ENCODE data around the gene CD86. TPM values are rescaled to one million over a fixed set of nuclear protein-coding genes. Genes with fewer than 3 reads are reported as not detected.

CD86 gene
- total RNA-seq, 4 donors from 2014 or later: 1.4 to 4.6 (median 2.2) TPM; not detected in 1

GRCh38 chr3:122080207-122080587 lies 25.0 kb downstream of the CD86 start:
- intact Hi-C loops (cut with DNase I; ENCODE audit: low total_unique reads): no loop called here
- H3K4me1 ChIP-seq: peaks cover 0 to 7% (median 2%) of the 10 kb centered on the region in 4 donors
- in situ Hi-C loops (cut with MboI; ENCODE audit: low pct_ligation_motif_present in 1 of 4, low pct_unique_long_range_greater_than_20kb in 1 of 4, low sequenced_read_pairs in 3 of 4): no loop called here
- DNase-seq: no peak
- H3K27ac ChIP-seq: no peak overlapping the region
- no peaks in the 10 kb centered on the region for H3K9me3 ChIP-seq
- 77 to 97% methylated on average over 6 to 9 of the region's 9 CpGs for WGBS, 2 donors (ENCODE audit: low coverage in 1 of 2)
- TF ChIP-seq POLR2AphosphoS5 (IDR thresholded peaks at IDR 0.05): no peak
- no peak for TF ChIP-seq CTCF (IDR thresholded peaks at IDR 0.05)
- TF ChIP-seq EP300 (IDR thresholded peaks at IDR 0.05; ENCODE audit: low read depth): no peak
- no peak for TF ChIP-seq POLR2A (IDR thresholded peaks at IDR 0.05)
- H3K4me3 ChIP-seq: no peak overlapping the region
- no peaks in the 10 kb centered on the region for H3K27me3 ChIP-seq
- H3K36me3 ChIP-seq: no peaks in the 10 kb centered on the region

- no peaks in the 10 kb centered on the region for H3K27me3 ChIP-seq
- H3K27ac ChIP-seq: no peak overlapping the region
- H3K4me3 ChIP-seq: no peak overlapping the region
- WGBS, 2 donors (ENCODE audit: low coverage in 1 of 2): 54 to 68% methylated on average over 6 to 7 of the region's 7 CpGs
- TF ChIP-seq POLR2AphosphoS5 (IDR thresholded peaks at IDR 0.05) (no peak), EP300 (IDR thresholded peaks at IDR 0.05; ENCODE audit: low read depth) (no peak), CTCF (IDR thresholded peaks at IDR 0.05) (no peak), POLR2A (IDR thresholded peaks at IDR 0.05) (no peak)
- H3K4me1 ChIP-seq: peaks cover 0 to 4% (median 1%) of the 10 kb centered on the region in 4 donors
- H3K36me3 ChIP-seq: no peaks in the 10 kb centered on the region
- intact Hi-C loops (cut with DNase I; ENCODE audit: low total_unique reads) (no loop called here), in situ Hi-C loops (cut with MboI; ENCODE audit: low pct_ligation_motif_present in 1 of 4, low pct_unique_long_range_greater_than_20kb in 1 of 4, low sequenced_read_pairs in 3 of 4) (no loop called here)
- no peak for DNase-seq
- H3K9me3 ChIP-seq: no peaks in the 10 kb centered on the region
Observed at GRCh38 chr3:122081543-122082247, 26.5 kb downstream of the CD86 start.

GRCh38 chr3:122082357-122082756 lies 27.2 kb downstream of the CD86 start:
- TF ChIP-seq POLR2A (IDR thresholded peaks at IDR 0.05): no peak
- TF ChIP-seq CTCF (IDR thresholded peaks at IDR 0.05): no peak
- no peak for TF ChIP-seq POLR2AphosphoS5 (IDR thresholded peaks at IDR 0.05)
- TF ChIP-seq EP300 (IDR thresholded peaks at IDR 0.05; ENCODE audit: low read depth): no peak
- Histone ChIP-seq H3K4me3 (no peak overlapping the region), H3K27ac (no peak overlapping the region), H3K4me1 (peaks cover 0 to 4% (median 0%) of the 10 kb centered on the region in 4 donors), H3K27me3 (no peaks in the 10 kb centered on the region), H3K36me3 (no peaks in the 10 kb centered on the region), H3K9me3 (no peaks in the 10 kb centered on the region)
- WGBS, 2 donors (ENCODE audit: low coverage in 1 of 2): 77 to 86% methylated on average over 3 of the region's 3 CpGs
- in situ Hi-C loops (cut with MboI; ENCODE audit: low pct_ligation_motif_present in 1 of 4, low pct_unique_long_range_greater_than_20kb in 1 of 4, low sequenced_read_pairs in 3 of 4) (no loop called here), intact Hi-C loops (cut with DNase I; ENCODE audit: low total_unique reads) (no loop called here)
- no peak for DNase-seq

- WGBS, 2 donors (ENCODE audit: low coverage in 1 of 2): 63 to 78% methylated on average over 2 of the region's 2 CpGs
- Histone ChIP-seq H3K27me3 (no peaks in the 10 kb centered on the region), H3K27ac (no peak overlapping the region), H3K4me1 (no peaks in the 10 kb centered on the region), H3K4me3 (no peak overlapping the region), H3K36me3 (no peaks in the 10 kb centered on the region), H3K9me3 (no peaks in the 10 kb centered on the region)
- in situ Hi-C loops (cut with MboI; ENCODE audit: low pct_ligation_motif_present in 1 of 4, low pct_unique_long_range_greater_than_20kb in 1 of 4, low sequenced_read_pairs in 3 of 4): no loop called here
- DNase-seq: no peak
- no peak for TF ChIP-seq CTCF (IDR thresholded peaks at IDR 0.05)
- TF ChIP-seq POLR2AphosphoS5 (IDR thresholded peaks at IDR 0.05): no peak
- no peak for TF ChIP-seq POLR2A (IDR thresholded peaks at IDR 0.05)
- no peak for TF ChIP-seq EP300 (IDR thresholded peaks at IDR 0.05; ENCODE audit: low read depth)
- intact Hi-C loops (cut with DNase I; ENCODE audit: low total_unique reads): no loop called here
Observed at GRCh38 chr3:122084799-122085198, 29.6 kb downstream of the CD86 start.
